Fibroblast of skin of right biceps (primary cell): ENCODE data around the gene SLC29A2.
"Not testable (repeated sequence)": the region's sequence is repeated elsewhere in the genome, so short reads cannot be mapped to it uniquely, and the experiment has no call there.

Experiments
- DNase-seq: peaks from one replicate; pipeline ENCODE4 v3.0.0-alpha.2; 2013

Gene SLC29A2

GRCh38 chr11:66371627-66372415 is at the start of gene SLC29A2:
Gene SLC29A2, minus strand, starts transcription at chr11:66371760. Its CDS starts 169 bp downstream, at chr11:66371591.
- DNase-seq, result no peak

GRCh38 chr11:66420671-66421476 is 49.3 kb upstream of the SLC29A2 start, which contains the start of gene NPAS4:
Gene NPAS4, plus strand, starts transcription at chr11:66421035. Its CDS starts 145 bp downstream, at chr11:66421180.
- DNase-seq, result no peak

GRCh38 chr11:66419825-66420224 is 48.3 kb upstream of the SLC29A2 start:
- DNase-seq, result no peak

- DNase-seq, result no peak
These were observed 47.4 kb upstream of the SLC29A2 start for GRCh38 chr11:66418986-66419308.

GRCh38 chr11:66418168-66418985 is 46.8 kb upstream of the SLC29A2 start:
- DNase-seq, result peak; percentile 99

- DNase-seq, result no peak
These were observed 45.4 kb upstream of the SLC29A2 start for GRCh38 chr11:66417000-66417399.

- no peak for DNase-seq
These were observed 43.9 kb upstream of the SLC29A2 start for GRCh38 chr11:66415423-66415822.

GRCh38 chr11:66414120-66414934 is 42.8 kb upstream of the SLC29A2 start:
- no peak for DNase-seq

- no peak for DNase-seq
These were observed 41.6 kb upstream of the SLC29A2 start for GRCh38 chr11:66413167-66413566.

- no peak for DNase-seq
These were observed 40.5 kb upstream of the SLC29A2 start for GRCh38 chr11:66412110-66412509.

DNA sequence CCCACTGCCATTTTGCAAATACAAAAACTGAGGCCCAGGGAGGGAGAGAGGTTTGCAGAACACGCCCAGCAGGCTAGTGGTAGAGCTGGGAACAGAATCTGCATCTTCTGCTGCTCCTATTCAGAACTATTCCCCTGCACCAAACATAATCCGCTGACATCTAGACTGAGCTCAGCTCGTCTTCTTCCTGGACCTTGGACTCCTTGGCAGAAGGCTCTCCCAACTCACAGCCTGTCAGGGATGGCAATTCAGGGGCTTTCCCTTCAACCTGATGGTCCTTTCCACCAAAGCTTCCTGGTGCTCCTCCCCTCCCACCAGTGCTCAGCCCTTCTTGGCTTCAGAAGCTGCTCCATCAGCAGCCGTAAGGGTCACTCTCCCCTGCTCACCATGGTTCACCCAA is 39.8 kb upstream of the SLC29A2 start:
- no peak for DNase-seq

DNA sequence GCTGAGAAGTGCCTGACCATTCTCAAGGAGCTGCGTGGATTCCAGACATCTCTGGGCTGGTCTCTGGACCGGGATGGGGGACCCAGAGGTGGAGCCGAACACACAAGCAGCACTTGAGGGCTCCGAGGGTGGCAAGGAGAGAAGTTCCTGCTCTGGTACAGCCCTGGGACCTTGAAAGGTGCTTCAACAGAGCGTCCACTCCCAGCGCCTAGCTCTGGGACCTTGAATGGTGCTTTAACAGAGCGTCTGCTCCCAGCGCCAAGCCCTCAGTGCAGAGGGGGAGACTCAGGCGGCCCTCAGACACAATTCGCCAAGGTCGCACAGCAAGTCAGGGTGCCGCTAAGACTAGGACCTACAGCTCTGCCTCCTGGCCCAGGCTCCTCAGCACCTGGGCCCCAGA is 38.6 kb upstream of the SLC29A2 start:
- DNase-seq, result no peak

DNA sequence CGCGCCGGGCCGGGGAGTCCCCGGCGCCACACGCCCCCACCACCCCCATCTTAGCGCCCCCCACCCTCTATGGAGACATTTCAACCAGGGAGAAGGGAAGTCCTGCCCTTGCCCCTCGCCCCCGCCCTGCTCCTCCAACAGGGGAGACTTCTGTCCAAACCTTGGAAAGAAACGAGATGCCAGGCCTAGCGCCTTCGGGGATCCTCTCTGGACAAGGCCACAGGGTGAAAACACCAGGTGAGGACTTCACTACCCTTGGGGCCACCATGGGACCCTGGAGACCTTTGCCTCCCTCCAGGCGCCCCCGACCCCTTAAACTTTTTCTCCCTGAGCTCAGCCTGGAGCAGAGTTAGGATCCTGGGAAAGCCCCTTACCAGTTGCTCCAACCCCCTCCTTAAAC is 37.7 kb upstream of the SLC29A2 start:
- DNase-seq, result no peak

DNA sequence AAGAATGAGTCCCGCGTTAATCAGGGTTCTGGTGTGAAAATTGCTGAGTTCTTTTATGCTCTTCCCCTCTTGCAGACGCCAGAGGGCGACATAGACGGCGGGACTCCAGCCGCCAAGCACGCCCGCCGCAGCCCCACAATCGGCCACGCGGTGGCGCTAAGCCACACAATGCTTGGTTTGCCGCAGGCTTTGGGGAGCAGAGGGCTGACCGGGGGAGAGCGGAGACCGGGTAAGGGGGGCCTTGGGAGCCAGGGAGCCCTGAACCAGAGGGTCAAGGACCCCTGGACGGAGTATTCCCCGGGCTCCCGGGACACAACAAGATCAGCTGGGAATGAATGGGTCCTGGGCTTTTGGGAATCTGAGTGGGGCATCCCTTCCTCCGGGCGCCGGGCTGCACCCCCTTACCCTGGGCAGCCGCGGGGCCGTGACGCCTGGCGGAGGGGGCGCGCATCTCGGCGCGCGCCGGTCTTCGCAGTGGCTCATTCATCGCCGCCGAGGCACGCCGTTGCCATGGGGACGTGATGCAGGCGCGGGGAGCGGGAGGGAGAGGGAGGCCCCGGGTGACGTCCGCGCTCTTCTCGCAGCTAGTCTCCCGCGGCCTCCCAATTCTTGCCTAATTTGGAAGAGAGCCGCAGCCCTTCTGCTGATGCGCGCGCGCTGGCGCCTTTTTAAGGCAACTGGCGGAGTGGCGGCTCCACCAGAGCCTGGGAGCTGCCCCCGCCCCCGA is 37.1 kb upstream of the SLC29A2 start:
- DNase-seq, result peak; percentile 98

GRCh38 chr11:66407651-66408050 is 36.1 kb upstream of the SLC29A2 start:
- DNase-seq, result no peak

- DNase-seq, result no peak
These were observed 22.4 kb upstream of the SLC29A2 start for GRCh38 chr11:66393954-66394353.

DNA sequence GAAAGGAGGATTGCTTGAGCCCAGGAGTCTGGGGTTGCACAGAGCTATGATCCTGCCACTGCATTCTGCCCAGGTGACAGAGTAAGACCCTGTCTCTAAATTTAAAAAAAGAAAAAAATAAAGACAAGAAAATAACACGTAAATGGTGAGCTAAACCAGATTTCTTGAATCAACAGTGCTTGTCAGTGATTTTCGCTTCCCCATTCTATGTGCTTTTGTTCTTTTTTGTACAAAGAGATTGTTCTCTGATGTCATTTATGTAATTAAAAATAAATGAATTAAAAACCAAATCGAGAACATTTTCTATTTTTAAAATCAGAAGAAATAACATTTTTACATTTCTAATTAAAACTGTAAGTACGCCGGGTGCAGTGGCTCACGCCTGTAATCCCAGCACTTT is 19.8 kb upstream of the SLC29A2 start:
- DNase-seq, result no peak

DNA sequence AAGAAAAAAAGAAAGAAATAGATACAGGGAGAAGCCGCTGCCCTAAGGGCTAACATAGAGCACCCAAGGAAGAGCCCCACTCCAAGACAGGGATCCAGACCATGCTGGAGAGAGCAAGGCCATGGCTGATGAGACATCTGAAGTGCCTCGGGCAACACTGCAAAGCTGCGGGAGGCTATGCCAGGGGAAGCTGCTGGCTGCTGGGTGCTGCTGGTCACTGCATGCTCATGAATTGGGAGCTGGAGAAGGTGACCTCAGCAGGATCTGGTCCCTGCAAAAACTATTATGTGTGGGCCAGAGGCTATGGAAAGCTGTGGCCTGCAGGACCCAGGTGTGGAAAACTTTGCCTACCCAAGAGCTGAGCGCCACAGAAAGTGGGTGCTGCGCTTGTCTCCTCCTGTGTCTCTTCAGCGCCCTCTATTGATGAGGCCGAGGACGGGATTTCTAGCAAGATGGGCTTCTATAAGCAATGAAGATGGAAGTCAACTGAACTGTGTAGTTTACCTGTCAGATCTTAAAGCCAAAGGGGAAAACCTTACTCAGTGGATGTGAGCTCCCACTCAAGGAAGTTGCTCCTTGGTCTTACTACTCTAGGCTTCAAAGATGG is 17.3 kb upstream of the SLC29A2 start:
- DNase-seq, result peak; percentile 66

DNA sequence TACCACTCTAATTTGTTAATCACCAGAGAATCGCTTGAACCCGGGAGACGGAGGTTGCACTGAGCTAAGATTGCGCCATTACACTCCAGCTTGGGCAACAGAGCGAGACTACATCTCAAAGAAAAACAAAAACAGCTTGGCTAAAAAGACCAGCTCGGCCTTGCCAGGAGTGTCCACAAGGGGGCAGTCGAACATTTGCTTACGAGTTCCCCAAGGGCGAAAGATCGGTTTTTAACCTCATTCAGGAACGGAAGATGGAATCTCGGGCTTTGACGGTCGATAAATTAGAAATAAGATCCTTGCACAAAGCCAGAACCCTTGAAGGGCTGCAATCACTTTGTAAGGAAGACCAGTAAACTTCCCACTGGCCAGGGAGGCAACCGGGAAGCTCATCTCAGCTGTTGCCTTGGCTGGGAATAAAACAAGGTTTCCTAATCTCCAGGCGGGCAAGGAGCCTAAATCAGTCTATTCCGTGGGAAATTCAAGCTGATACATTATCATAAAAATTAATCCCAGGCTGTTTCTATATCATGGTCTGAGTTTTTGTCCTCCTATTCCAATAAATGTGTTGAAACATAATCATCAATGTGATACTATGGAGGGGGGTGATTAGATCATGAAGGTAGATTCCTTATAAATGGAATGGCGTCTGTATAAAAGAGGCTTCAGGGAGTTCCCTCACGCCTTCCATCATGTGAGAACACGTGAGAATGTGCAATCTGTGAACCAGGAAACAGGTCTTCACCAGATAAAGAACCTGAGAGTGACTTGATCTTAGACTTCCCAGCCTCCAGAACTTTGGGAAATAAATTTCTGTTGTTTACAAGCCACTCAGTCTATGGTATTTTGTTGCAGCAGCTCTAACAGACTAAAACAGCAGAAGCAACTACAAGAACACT is 14.9 kb upstream of the SLC29A2 start:
- DNase-seq, result peak; percentile 76

- DNase-seq, result not testable (repeated sequence)
These were observed 12.8 kb upstream of the SLC29A2 start for GRCh38 chr11:66384316-66384715.
